ENCODE measurements around the gene TMEM39A. TPM values are rescaled to one million over a fixed set of nuclear protein-coding genes. Genes with fewer than 3 reads are reported as not detected.

The TMEM39A gene
- total and polyA plus RNA-seq, 2 donors (not counting 3 experiments of a cell fraction or from before 2014, with no cell fraction given) = 44.6 to 56.0 TPM

- Histone ChIP-seq H3K4me3 (replicated peaks in 1 of 3; ENCODE audit: insufficient read depth in 1 of 3, low read depth in 1 of 3, low read length in 3 of 3) (no peak overlapping the region), H3K36me3 (ENCODE audit: control insufficient read depth in 2 of 2, extremely low read depth in 1 of 2, insufficient read depth in 2 of 2, low read length in 2 of 2) (peaks cover 16 to 30% of the 10 kb centered on the region in 2 experiments), H3K9me3 (replicated peaks; ENCODE audit: control insufficient read depth, insufficient read depth, low read length) (no peaks in the 10 kb centered on the region), H3K4me1 (ENCODE audit: control insufficient read depth, extremely low read depth, insufficient read depth, low read length) (no peaks in the 10 kb centered on the region), H3K27me3 (ENCODE audit: control insufficient read depth in 2 of 2, insufficient read depth in 2 of 2, low read length in 2 of 2) (no peaks in the 10 kb centered on the region), H4K20me1 (replicated peaks; ENCODE audit: control insufficient read depth, extremely low read depth, insufficient read depth, low read length) (no peaks in the 10 kb centered on the region), H3K79me2 (ENCODE audit: control insufficient read depth, insufficient read depth, low read length) (no peaks in the 10 kb centered on the region), H2AFZ (ENCODE audit: low read depth, low read length) (no peak overlapping the region), H3K27ac (ENCODE audit: insufficient read depth, low read depth, low read length) (no peak overlapping the region), H3K9ac (replicated peaks; ENCODE audit: extremely low read depth, insufficient read depth, low read length) (no peak overlapping the region), H3K9me1 (replicated peaks; ENCODE audit: control insufficient read depth, extremely low read depth, insufficient read depth, low read length) (no peaks in the 10 kb centered on the region), H3K4me2 (ENCODE audit: insufficient read depth, low read length) (no peak overlapping the region)
- BruUV-seq (replicated peaks) = no TSS peak
- intact Hi-C loops (cut with micrococcal nuclease) = loop anchor here (1.0 kb wide), 1 partner anchor 113 kb away; no protein-coding TSS in a partner anchor
- TF ChIP-seq FOS (IDR thresholded peaks at IDR 0.05; ENCODE audit: borderline replicate concordance, insufficient read depth, low read length) (no peak), EZH2 (IDR thresholded peaks at IDR 0.05; ENCODE audit: borderline replicate concordance, low read depth, low read length, severe bottlenecking) (no peak), MYC (IDR thresholded peaks at IDR 0.05; ENCODE audit: low read depth, low read length) (no peak), POLR2A (IDR thresholded peaks at IDR 0.05; ENCODE audit: low read depth, low read length) (no peak), GATA2 (IDR thresholded peaks at IDR 0.05; ENCODE audit: insufficient read depth, insufficient read length, low read depth, low read length) (no peak), POLR2AphosphoS5 (IDR thresholded peaks at IDR 0.05; ENCODE audit: insufficient read depth, low read depth, low read length) (no peak), JUN (IDR thresholded peaks at IDR 0.05; ENCODE audit: borderline replicate concordance, insufficient read depth, insufficient read length, low read depth) (no peak)
- TF ChIP-seq, protein P1, sequence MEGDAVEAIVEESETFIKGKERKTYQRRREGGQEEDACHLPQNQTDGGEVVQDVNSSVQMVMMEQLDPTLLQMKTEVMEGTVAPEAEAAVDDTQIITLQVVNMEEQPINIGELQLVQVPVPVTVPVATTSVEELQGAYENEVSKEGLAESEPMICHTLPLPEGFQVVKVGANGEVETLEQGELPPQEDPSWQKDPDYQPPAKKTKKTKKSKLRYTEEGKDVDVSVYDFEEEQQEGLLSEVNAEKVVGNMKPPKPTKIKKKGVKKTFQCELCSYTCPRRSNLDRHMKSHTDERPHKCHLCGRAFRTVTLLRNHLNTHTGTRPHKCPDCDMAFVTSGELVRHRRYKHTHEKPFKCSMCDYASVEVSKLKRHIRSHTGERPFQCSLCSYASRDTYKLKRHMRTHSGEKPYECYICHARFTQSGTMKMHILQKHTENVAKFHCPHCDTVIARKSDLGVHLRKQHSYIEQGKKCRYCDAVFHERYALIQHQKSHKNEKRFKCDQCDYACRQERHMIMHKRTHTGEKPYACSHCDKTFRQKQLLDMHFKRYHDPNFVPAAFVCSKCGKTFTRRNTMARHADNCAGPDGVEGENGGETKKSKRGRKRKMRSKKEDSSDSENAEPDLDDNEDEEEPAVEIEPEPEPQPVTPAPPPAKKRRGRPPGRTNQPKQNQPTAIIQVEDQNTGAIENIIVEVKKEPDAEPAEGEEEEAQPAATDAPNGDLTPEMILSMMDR (IDR thresholded peaks at IDR 0.05; ENCODE audit: extremely low read depth in 1 of 2, insufficient read depth in 1 of 2, low read depth in 1 of 2, low read length in 2 of 2) = no peak
- TF ChIP-seq, protein P2, sequence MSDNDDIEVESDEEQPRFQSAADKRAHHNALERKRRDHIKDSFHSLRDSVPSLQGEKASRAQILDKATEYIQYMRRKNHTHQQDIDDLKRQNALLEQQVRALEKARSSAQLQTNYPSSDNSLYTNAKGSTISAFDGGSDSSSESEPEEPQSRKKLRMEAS (IDR thresholded peaks at IDR 0.05; ENCODE audit: insufficient read depth, insufficient read length) = no peak
- CTCF ChIA-PET = interaction anchor here (0.5 to 2.5 kb wide), 8 partner anchors 10 to 506 kb away, joined by 3 to 22 read pairs (median 3); no protein-coding TSS in a partner anchor
- DNase-seq (ENCODE audit: low read depth, low spot score) (no peak), FAIRE-seq (no peak)
- dilution Hi-C loops (cut with MboI; ENCODE audit: extremely low pct_ligation_motif_present, low sequenced_read_pairs) = no loop called here
- POLR2A ChIA-PET = no interaction called here
These were observed 74.8 kb downstream of the TMEM39A start for GRCh38 chr3:119388577-119388976.

Measured in endothelial cell of umbilical vein (primary cell).